GM19035 (cell line): Measurements from ENCODE around the gene TTYH1.

ENCODE experiments used
- ATAC-seq: cut with Tn5 transposase; IDR thresholded peaks from one replicate; pipeline ENCODE4 v1.9.1; 2021; ENCODE audit not compliant: unreplicated experiment

The TTYH1 gene

GRCh38 chr19:54391589-54392061 is 23.6 kb upstream of the TTYH1 start:
- no peak for ATAC-seq

DNA sequence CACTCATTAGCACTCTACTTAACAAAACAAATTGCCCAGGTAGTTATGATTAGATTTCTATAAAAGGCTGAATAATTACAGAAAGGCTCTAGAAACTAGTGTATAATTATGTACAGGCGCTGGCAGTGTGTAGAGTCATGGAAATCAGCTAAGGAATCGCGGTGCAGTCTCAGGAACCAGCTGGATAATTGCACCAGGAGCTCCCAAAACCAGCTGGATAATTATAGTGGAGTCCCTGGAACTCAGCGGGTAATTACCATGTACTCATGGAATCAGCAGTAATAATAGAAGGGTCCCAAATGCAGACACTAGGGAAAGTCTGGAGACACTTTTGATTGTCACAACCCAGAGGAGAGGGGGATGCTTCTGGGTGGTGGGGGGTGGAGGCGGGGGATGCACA is 23.2 kb upstream of the TTYH1 start:
- no peak for ATAC-seq

DNA sequence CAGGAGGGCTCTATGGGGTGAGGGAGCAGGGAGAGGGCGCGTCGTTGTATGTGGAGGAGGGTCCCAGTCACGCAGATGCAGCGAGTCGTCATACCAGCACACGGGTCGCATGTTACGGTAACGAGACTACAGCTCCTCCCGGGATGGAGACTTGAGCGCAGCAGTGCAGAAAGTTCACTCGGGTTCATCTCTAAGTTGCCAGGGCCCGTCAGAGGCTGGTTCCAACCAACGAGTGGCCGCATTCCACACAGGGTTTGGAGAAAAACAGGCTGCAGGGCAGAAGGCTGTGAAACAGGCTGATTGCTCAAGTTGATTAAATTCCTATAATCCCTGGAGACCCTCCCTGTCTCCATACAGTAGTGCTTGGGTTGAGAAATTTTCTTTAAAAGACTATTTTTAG is 21.9 kb upstream of the TTYH1 start:
- ATAC-seq: no peak

DNA sequence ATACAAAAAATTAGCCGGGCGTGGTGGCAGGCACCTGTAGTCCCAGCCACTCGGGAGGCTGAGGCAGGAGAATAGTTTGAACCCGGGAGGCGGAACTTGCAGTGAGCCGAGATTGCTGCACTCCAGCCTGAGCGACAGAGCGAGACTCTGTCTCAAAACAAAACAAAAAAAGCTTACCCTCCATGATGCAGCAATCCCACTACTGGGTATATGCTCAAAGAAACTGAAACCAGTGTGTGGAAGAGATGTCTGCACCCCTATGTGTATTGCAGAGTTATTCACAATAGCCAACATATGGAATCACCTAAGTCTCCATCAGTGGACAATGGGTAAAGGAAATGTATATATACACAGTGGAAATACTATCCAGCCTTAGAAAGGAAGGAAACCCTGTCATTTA is 19.6 kb upstream of the TTYH1 start:
- ATAC-seq: no peak

- no peak for ATAC-seq
Observed at GRCh38 chr19:54399189-54399588, 16.1 kb upstream of the TTYH1 start.

DNA sequence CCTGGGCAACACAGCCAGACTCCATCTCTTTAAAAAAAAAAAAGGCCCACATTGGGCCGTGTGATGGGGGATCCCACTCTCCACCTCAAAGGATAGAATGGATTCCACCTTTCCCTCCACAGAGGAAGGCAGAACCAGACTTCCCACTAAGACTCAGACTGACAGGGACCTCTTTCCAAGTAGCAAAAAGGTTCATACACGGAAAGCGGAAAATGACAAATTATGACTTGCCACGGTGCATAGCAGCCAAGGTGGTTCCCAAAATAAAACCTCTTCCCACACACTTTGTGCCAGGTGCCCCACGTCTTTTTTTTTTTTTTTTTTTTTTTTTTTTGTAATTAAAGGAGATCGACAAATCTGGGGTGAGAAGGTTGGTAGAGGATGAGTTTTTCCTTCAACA is 14.4 kb upstream of the TTYH1 start:
- no peak for ATAC-seq

DNA sequence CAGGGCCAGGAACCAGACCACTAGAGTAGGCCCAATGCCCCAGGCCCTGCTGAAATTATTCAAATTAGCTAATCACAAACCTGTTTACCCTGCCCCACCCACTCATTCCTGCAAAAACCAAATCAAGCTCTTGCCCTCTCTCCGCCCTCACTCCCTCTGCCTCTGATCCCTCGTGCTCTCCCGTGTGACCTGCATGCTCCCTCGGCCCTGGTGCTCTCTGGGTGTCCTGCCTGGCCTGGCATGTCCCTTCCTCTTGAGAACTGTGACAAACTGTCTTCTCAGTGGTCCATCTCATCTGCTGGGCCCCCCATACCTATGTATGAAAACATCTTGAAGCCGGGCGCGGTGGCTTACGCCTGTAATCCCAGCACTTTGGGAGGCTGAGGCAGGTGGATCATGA is 12.2 kb upstream of the TTYH1 start:
- no peak for ATAC-seq

DNA sequence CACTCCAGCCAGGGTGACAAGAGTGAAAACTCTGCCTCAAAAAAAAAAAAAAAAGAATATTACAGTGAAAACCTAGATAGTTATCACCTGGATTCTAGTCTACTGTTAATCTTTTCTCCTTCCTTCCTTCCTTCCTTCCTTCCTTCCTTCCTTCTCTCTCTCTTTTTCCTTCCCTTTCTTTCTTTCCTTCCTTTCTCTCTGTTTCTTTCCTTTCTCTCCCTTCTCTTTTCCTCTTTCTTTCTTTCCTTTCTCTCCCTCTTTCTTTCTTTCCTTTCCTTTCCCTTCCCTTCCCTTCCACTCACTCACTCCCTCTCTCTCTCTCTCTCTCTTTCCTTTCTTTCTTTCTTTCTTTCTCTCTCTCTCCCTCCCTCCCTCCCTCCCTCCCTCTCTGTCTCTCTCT is 9.6 kb upstream of the TTYH1 start:
- no peak for ATAC-seq

GRCh38 chr19:54407780-54408179 is 7.5 kb upstream of the TTYH1 start:
- no peak for ATAC-seq

DNA sequence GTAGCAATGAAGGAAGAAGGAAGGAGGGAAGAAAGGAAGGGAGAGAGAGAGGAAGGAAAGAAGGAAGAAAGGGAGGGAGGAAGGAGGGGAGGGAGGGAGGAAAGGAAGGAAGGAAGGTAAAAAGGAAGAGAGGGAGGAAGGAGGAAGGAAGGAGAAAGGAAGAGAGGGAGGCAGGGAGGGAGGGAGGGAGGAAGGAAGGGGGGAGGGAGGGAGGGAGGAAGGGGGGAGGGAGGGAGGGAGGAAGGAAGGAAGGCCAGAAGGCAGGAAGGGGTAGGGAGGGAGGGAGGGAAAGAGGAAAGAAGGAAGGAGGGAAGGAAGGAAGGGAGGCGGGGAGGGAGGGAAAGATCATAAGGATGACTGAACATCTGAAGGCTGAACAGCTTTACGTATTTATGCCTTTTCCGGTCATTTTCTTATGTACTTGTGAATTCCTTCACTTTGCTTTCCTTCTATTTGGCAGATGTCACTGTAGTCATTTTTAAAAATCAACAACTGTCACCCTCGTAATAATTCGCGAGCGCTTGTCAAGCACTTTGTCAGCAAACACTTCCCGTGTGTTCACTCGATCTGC is 6.7 kb upstream of the TTYH1 start:
- no peak for ATAC-seq

- no peak for ATAC-seq
Observed at GRCh38 chr19:54411033-54411432, 4.2 kb upstream of the TTYH1 start.

DNA sequence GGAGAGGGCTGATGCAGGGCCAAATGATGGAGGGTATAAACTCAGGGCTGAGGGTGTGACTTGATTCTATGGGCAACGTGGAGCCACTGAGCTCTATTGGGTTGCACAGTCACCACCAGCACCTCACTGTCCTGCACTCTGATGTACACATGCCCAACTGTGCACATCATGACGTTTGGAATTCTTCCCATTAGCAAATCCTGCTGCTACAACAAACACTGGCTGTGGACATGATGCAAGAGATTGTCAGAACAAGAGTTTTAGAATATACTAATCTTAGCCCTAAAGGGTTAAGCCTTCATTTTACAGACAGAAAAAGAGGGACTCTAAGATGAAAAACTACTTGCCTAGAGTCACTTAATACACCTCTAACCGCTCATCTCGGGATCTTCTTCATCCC is 2.4 kb upstream of the TTYH1 start:
- ATAC-seq: no peak

DNA sequence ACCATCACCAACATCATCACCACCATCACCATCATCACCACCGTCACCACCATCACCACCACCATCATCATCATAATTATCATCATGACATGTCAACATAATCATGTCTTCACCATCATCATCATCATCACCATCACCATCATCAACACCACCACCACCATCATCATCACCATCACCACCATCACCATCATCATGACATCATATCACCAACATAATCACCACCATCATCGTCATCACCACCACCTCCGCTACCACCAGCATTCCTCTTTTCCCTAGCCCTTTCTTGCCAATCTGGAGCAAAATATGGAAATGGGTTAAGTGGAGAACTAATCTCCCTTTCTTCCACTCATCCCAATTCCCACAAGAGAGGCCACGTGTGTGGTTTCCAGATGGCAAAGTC is 1.1 kb upstream of the TTYH1 start:
- ATAC-seq: no peak

GRCh38 chr19:54415901-54416673 is 823 bp downstream of the TTYH1 start:
- ATAC-seq: no peak

DNA sequence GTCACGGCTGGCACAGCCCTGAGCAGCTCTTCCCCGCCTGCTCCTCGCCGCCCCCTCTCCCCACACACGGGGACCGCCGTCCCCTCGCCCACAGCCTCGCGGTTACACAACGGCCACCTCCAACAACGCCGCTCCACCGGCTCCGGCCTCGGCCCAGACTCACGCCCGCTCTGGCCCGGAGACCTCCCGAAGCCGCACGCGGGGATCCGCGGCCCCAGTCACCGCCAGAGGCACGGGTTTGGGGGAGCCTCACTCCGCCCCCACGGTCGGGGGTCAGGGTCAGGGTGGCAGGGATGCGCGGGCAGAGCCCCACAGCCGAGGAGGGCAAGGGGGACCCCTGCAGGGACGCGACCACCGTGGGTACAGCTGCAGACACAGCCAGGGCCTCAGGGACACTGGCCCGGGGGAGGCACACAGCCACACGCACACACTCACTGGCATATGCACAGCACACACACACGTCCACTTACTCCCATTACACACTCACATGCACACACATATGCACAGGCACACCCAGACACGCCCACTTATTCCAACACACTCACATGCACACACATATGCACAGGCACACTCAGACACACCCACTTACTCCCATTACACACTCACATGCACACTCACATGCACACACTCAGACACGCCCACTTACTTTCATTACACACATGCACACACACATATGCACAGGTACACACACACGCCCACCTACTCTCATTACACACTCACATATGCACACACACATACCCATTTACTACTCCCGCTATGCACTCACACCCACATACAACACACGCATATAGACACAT is 1.6 kb downstream of the TTYH1 start:
- no peak for ATAC-seq

GRCh38 chr19:54418030-54418929 is 3.0 kb downstream of the TTYH1 start:
- ATAC-seq: no peak

- no peak for ATAC-seq
Observed at GRCh38 chr19:54418930-54419800, 3.9 kb downstream of the TTYH1 start.

GRCh38 chr19:54420068-54420382 is 4.8 kb downstream of the TTYH1 start:
- no peak for ATAC-seq

DNA sequence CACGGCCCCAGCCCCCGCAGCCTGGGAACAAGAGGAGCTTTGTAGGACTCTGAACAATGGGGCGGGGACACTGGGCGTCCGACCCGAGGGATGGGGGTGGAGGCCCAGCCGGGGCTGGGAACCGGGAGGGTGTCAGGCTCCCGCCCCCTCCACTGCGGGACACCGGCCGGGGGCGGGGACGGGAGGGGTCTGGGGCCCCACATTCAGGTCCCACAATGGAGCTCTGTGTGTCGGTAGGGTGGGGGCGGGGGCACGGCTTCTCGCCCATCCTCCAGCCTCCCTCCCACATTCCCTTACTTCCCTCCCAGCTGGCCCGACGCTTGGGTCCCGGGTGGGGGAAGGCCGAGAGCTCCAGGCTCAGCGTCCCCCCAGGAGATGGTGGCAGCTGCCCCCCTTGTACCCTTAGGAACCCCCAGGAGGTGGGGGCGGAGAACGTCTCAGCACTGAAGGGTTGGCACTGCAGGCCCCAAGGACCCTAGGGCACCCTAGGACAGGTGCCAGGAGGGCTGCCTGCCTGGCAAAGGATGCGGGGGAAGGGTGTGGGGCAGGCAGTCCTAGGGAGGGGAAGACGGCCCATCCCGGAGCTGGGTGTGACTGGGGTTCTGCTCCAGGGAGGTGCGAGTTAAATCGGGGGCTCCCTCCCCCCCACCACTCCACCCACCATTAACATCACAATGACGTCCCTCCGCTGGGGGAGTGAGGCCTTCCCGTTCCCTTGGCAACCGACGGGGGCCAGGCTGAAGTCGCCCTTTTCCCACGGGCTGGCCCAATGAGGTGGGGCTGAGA is 5.3 kb downstream of the TTYH1 start:
- ATAC-seq: no peak

GRCh38 chr19:54421169-54421516 is 5.9 kb downstream of the TTYH1 start:
- ATAC-seq: no peak
